Activated T-cell treated with anti-CD3 and anti-CD28 coated beads, Interleukin-2, amount 50 U/mL, for 24 hours (primary cell): ENCODE measurements around the gene KCNAB2.

Source experiments
- DNase-seq: peaks from one replicate; pipeline ENCODE4 v3.0.0-alpha.2; 2020
- H3K27ac Mint-ChIP-seq: 2 replicates; pipeline ENCODE4 v1.8.0; 2020; ENCODE audit warnings: mild to moderate bottlenecking, mixed read lengths
- H3K27me3 Mint-ChIP-seq: 2 replicates; pipeline ENCODE4 v1.8.0; 2020; ENCODE audit warnings: mixed read lengths
- H3K36me3 Mint-ChIP-seq: 2 replicates; pipeline ENCODE4 v1.8.0; 2020; ENCODE audit warnings: low read depth, mixed read lengths
- H3K4me1 Mint-ChIP-seq: 2 replicates; pipeline ENCODE4 v1.8.0; 2020; ENCODE audit warnings: low read depth, mixed read lengths
- H3K4me3 Mint-ChIP-seq: 2 replicates; pipeline ENCODE4 v1.8.0; 2020; ENCODE audit warnings: mild to moderate bottlenecking, moderate library complexity, mixed read lengths
- H3K9me3 Mint-ChIP-seq: 2 replicates; pipeline ENCODE4 v1.8.0; 2020; ENCODE audit warnings: mixed read lengths

Gene KCNAB2

GRCh38 chr1:6103854-6104530 lies 58.3 kb downstream of the KCNAB2 start:
- peak overlapping the region; percentile 11 for H3K27ac Mint-ChIP-seq
- no peak overlapping the region for H3K4me3 Mint-ChIP-seq
- no peaks in the 10 kb centered on the region for H3K9me3 Mint-ChIP-seq
- H3K36me3 Mint-ChIP-seq: peaks cover 6% of the 10 kb centered on the region
- H3K4me1 Mint-ChIP-seq: no peaks in the 10 kb centered on the region
- peaks cover 13% of the 10 kb centered on the region for H3K27me3 Mint-ChIP-seq
- no peak for DNase-seq

GRCh38 chr1:6104631-6105030 lies 58.9 kb downstream of the KCNAB2 start:
- DNase-seq: no peak
- H3K27ac Mint-ChIP-seq: peak overlapping the region; percentile 44
- H3K36me3 Mint-ChIP-seq: peaks cover 1% of the 10 kb centered on the region
- H3K27me3 Mint-ChIP-seq: peaks cover 13% of the 10 kb centered on the region
- no peak overlapping the region for H3K4me3 Mint-ChIP-seq
- no peaks in the 10 kb centered on the region for H3K4me1 Mint-ChIP-seq
- H3K9me3 Mint-ChIP-seq: no peaks in the 10 kb centered on the region

GRCh38 chr1:6105218-6105679 lies 59.6 kb downstream of the KCNAB2 start:
- H3K27me3 Mint-ChIP-seq: peaks cover 14% of the 10 kb centered on the region
- no peaks in the 10 kb centered on the region for H3K36me3 Mint-ChIP-seq
- H3K4me3 Mint-ChIP-seq: no peak overlapping the region
- H3K9me3 Mint-ChIP-seq: no peaks in the 10 kb centered on the region
- peak overlapping the region; percentile 44 for H3K27ac Mint-ChIP-seq
- no peak for DNase-seq
- H3K4me1 Mint-ChIP-seq: no peaks in the 10 kb centered on the region

GRCh38 chr1:6105763-6106162 lies 60.1 kb downstream of the KCNAB2 start:
- H3K36me3 Mint-ChIP-seq: no peaks in the 10 kb centered on the region
- no peaks in the 10 kb centered on the region for H3K4me1 Mint-ChIP-seq
- H3K27ac Mint-ChIP-seq: no peak overlapping the region
- H3K4me3 Mint-ChIP-seq: no peak overlapping the region
- H3K27me3 Mint-ChIP-seq: peaks cover 16% of the 10 kb centered on the region
- no peak for DNase-seq
- no peaks in the 10 kb centered on the region for H3K9me3 Mint-ChIP-seq

GRCh38 chr1:6106321-6106731 lies 60.6 kb downstream of the KCNAB2 start:
- H3K4me3 Mint-ChIP-seq: no peak overlapping the region
- peaks cover 16% of the 10 kb centered on the region for H3K27me3 Mint-ChIP-seq
- H3K9me3 Mint-ChIP-seq: no peaks in the 10 kb centered on the region
- no peak for DNase-seq
- H3K4me1 Mint-ChIP-seq: no peaks in the 10 kb centered on the region
- no peaks in the 10 kb centered on the region for H3K36me3 Mint-ChIP-seq
- no peak overlapping the region for H3K27ac Mint-ChIP-seq

GRCh38 chr1:6106977-6107376 lies 61.3 kb downstream of the KCNAB2 start:
- Mint-ChIP-seq H3K4me1 (no peaks in the 10 kb centered on the region), H3K27ac (no peak overlapping the region)
- no peak for DNase-seq

GRCh38 chr1:6107409-6108356 lies 62.0 kb downstream of the KCNAB2 start:
- Mint-ChIP-seq H3K27me3 (peaks cover 16% of the 10 kb centered on the region), H3K36me3 (no peaks in the 10 kb centered on the region), H3K4me1 (no peaks in the 10 kb centered on the region), H3K4me3 (no peak overlapping the region), H3K9me3 (no peaks in the 10 kb centered on the region), H3K27ac (no peak overlapping the region)
- DNase-seq: no peak

More at GRCh38 chr1:6106977-6107376, 61.3 kb downstream of the KCNAB2 start:
- H3K27me3 Mint-ChIP-seq: peaks cover 16% of the 10 kb centered on the region
- H3K4me3 Mint-ChIP-seq: no peak overlapping the region
- no peaks in the 10 kb centered on the region for H3K36me3 Mint-ChIP-seq
- H3K9me3 Mint-ChIP-seq: no peaks in the 10 kb centered on the region

- no peaks in the 10 kb centered on the region for H3K4me1 Mint-ChIP-seq
- DNase-seq: no peak
- H3K4me3 Mint-ChIP-seq: no peak overlapping the region
- no peaks in the 10 kb centered on the region for H3K9me3 Mint-ChIP-seq
- H3K27me3 Mint-ChIP-seq: peaks cover 16% of the 10 kb centered on the region
- H3K27ac Mint-ChIP-seq: no peak overlapping the region
- H3K36me3 Mint-ChIP-seq: no peaks in the 10 kb centered on the region
These were observed 62.8 kb downstream of the KCNAB2 start for GRCh38 chr1:6108476-6108875.

- peaks cover 16% of the 10 kb centered on the region for H3K27me3 Mint-ChIP-seq
These were observed 63.4 kb downstream of the KCNAB2 start for GRCh38 chr1:6108937-6109614.

GRCh38 chr1:6109688-6110087 lies 64.0 kb downstream of the KCNAB2 start:
- peaks cover 16% of the 10 kb centered on the region for H3K27me3 Mint-ChIP-seq
- H3K27ac Mint-ChIP-seq: no peak overlapping the region
- H3K4me1 Mint-ChIP-seq: no peaks in the 10 kb centered on the region
- H3K9me3 Mint-ChIP-seq: no peaks in the 10 kb centered on the region
- H3K36me3 Mint-ChIP-seq: no peaks in the 10 kb centered on the region
- DNase-seq: no peak
- no peak overlapping the region for H3K4me3 Mint-ChIP-seq

More at GRCh38 chr1:6108937-6109614, 63.4 kb downstream of the KCNAB2 start:
- no peaks in the 10 kb centered on the region for H3K4me1 Mint-ChIP-seq
- no peak overlapping the region for H3K4me3 Mint-ChIP-seq
- peak; percentile 58 for DNase-seq
- no peak overlapping the region for H3K27ac Mint-ChIP-seq
- no peaks in the 10 kb centered on the region for H3K9me3 Mint-ChIP-seq
- no peaks in the 10 kb centered on the region for H3K36me3 Mint-ChIP-seq

- no peaks in the 10 kb centered on the region for H3K9me3 Mint-ChIP-seq
- peaks cover 12% of the 10 kb centered on the region for H3K27me3 Mint-ChIP-seq
- DNase-seq: no peak
- no peaks in the 10 kb centered on the region for H3K4me1 Mint-ChIP-seq
- no peak overlapping the region for H3K4me3 Mint-ChIP-seq
- no peaks in the 10 kb centered on the region for H3K36me3 Mint-ChIP-seq
- no peak overlapping the region for H3K27ac Mint-ChIP-seq
These were observed 64.6 kb downstream of the KCNAB2 start for GRCh38 chr1:6110326-6110725.

GRCh38 chr1:6111571-6111970 lies 65.9 kb downstream of the KCNAB2 start:
- Mint-ChIP-seq H3K27me3 (peaks cover 12% of the 10 kb centered on the region), H3K4me3 (no peak overlapping the region), H3K9me3 (peaks cover under 1% of the 10 kb centered on the region), H3K4me1 (peaks cover 2% of the 10 kb centered on the region), H3K27ac (no peak overlapping the region), H3K36me3 (no peaks in the 10 kb centered on the region)
- DNase-seq: no peak

- Mint-ChIP-seq H3K27ac (no peak overlapping the region), H3K4me1 (peaks cover 2% of the 10 kb centered on the region), H3K4me3 (no peak overlapping the region), H3K36me3 (no peaks in the 10 kb centered on the region), H3K9me3 (peaks cover 6% of the 10 kb centered on the region), H3K27me3 (peaks cover 12% of the 10 kb centered on the region)
- DNase-seq: no peak
These were observed 66.5 kb downstream of the KCNAB2 start for GRCh38 chr1:6111991-6112689.

GRCh38 chr1:6112690-6113005 lies 67.0 kb downstream of the KCNAB2 start:
- no peak overlapping the region for H3K27ac Mint-ChIP-seq
- H3K9me3 Mint-ChIP-seq: peaks cover 7% of the 10 kb centered on the region
- no peak for DNase-seq
- no peak overlapping the region for H3K4me3 Mint-ChIP-seq
- peaks cover 12% of the 10 kb centered on the region for H3K27me3 Mint-ChIP-seq
- no peaks in the 10 kb centered on the region for H3K36me3 Mint-ChIP-seq
- H3K4me1 Mint-ChIP-seq: peaks cover 2% of the 10 kb centered on the region
